Psoas muscle (tissue), 8 donors: ENCODE data around the gene SUGP2. TPM values are rescaled to one million over a fixed set of nuclear protein-coding genes. Genes with fewer than 3 reads are reported as not detected.
A peak's percentile ranks its signal among the peaks of the same experiment; 100 is the strongest.

Source experiments
- ATAC-seq, 4 donors: fragments of 200-7000 bp; cut with Tn5 transposase; one replicate each; pipeline ENCODE4 v1.9.1; 2020; ENCODE audit warnings: moderate library complexity in 3 of 4, mild to moderate bottlenecking in 2 of 4
- DNase-seq, 2 donors: peaks; one replicate each; pipeline ENCODE4 v3.0.0-alpha.2; 2020
- H3K27ac ChIP-seq: fragments of 200-600 bp; one replicate; pipeline ENCODE4 v1.8.0; 2022
- H3K27me3 ChIP-seq, 3 donors: fragments of 200-600 bp in 1 of 3; one replicate each; pipeline versions ENCODE4 v1.6.1 to v1.8.0; 2013 to 2022; ENCODE audit warnings: low read length in 2 of 3, mild to moderate bottlenecking in 2 of 3, moderate library complexity in 1 of 3; ENCODE audit not compliant: insufficient read depth in 3 of 3
- H3K36me3 ChIP-seq, 2 donors: fragments of 200-600 bp in 1 of 2; one replicate each; pipeline versions ENCODE4 v1.6.1 to v1.8.0; 2013 to 2022; ENCODE audit warnings: low read depth in 1 of 2, mild to moderate bottlenecking in 1 of 2, moderate library complexity in 1 of 2; ENCODE audit not compliant: insufficient read depth in 1 of 2
- H3K4me1 ChIP-seq: fragments of 200-600 bp; one replicate; pipeline ENCODE4 v1.8.0; 2022
- H3K4me3 ChIP-seq: fragments of 200-600 bp; one replicate; pipeline ENCODE4 v1.8.0; 2022; ENCODE audit warnings: mild to moderate bottlenecking
- H3K9me3 ChIP-seq: fragments of 200-600 bp; one replicate; pipeline ENCODE4 v1.8.0; 2022
- WGBS, 3 donors: extraction: QIAGEN DNeasy Blood & Tissue Kit; methylation state at CpG; one replicate each; pipeline versions ENCODE4 v1.1.6 to v1.1.7; 2013; 5-methylcytosine and 5-hydroxymethylcytosine counted together
- intact Hi-C, 2 donors: fragments of 100-400 bp; cut with DNase I; formaldehyde crosslinking; loops; one replicate each; pipeline versions ENCODE4 v1.11.0 to v1.14.2; 2022
- polyA plus RNA-seq, 3 donors: library from polyadenylated mRNA; stranded (reverse); fragments of 200-250 nt; gene quantifications; one replicate each; pipeline ENCODE4 v1.2.3, GENCODE V29; 2013
- total RNA-seq, 4 donors: library from RNA; stranded (reverse); fragmentation: NEBNext Ultra II Directional in 2 of 4; extraction: Animal tissue kit (Norgen Biotek cat#: 25700) in 2 of 4; gene quantifications; one replicate each; pipeline versions ENCODE4 v1.2.1 to v1.2.4, GENCODE V29; 2021 to 2023
- TF ChIP-seq, protein P1 (sequence below): fragments of 200-600 bp; IDR thresholded peaks from one replicate; pipeline ENCODE4 v1.8.0; 2022; ENCODE audit warnings: antibody characterized with exemption
- donor health status: healthy with polysubstance abuse.
- donor health status: DM: no; HTN: no; CAD: no; lungs with moderate emphysema.
- donor health status: Bipolar disorder and iron deficiency.
- donor health status: healthy.
- donor health status: DM: yes; HTN: yes; CAD: no.
- donor health status: DM: no; HTN: no; CAD: no.
- donor health status: DM: no; HTN: no; CAD: no.
- donor health status: DM: yes; HTN: yes; CAD: no.

SUGP2 gene
- total and polyA plus RNA-seq, 7 donors = 31.8 to 53.3 (median 43.9) TPM

DNA sequence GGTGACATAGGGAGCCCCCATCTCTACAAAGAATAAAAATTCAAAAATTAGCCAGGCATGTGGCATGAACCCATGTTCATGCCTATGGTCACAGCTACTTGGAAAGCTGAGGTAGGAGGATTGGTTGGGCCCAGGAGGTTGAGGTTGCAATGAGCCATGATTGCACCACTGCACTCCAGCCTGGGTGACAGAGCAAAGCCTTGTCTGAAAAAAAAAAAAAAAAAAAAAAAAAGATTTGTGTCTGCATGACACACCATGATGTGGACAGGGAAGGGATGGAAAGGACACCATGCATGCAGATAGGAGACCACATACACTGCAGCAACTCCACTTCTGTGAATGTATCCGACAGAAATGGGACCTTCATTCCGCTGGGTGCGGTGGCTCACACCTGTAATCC is 58.3 kb downstream of the SUGP2 start:
- TF ChIP-seq, protein P1, sequence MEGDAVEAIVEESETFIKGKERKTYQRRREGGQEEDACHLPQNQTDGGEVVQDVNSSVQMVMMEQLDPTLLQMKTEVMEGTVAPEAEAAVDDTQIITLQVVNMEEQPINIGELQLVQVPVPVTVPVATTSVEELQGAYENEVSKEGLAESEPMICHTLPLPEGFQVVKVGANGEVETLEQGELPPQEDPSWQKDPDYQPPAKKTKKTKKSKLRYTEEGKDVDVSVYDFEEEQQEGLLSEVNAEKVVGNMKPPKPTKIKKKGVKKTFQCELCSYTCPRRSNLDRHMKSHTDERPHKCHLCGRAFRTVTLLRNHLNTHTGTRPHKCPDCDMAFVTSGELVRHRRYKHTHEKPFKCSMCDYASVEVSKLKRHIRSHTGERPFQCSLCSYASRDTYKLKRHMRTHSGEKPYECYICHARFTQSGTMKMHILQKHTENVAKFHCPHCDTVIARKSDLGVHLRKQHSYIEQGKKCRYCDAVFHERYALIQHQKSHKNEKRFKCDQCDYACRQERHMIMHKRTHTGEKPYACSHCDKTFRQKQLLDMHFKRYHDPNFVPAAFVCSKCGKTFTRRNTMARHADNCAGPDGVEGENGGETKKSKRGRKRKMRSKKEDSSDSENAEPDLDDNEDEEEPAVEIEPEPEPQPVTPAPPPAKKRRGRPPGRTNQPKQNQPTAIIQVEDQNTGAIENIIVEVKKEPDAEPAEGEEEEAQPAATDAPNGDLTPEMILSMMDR = no peak
- intact Hi-C loops = no loop called here
- 95 to 100% (median 96%) methylated on average over 3 of the region's 3 CpGs for WGBS, 3 donors

DNA sequence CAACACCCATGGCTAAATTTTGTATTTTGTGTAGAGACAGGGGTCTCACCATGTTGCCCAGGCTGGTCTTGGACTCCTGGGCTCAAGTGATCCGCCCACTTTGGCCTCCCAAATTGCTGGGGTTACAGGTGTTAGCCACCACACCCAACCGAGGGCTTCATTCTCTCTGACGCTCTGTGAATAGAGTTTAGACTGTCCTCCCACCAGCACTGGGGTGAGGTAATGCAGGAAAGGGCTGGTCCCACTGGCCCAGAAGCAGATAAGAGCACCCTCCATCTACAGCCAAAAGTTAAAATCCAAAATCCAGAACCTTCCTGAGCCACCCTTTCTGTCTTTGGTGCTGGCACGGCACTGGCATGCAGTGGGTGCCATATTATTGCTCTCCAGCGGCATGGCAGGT is 60.5 kb downstream of the SUGP2 start:
- Histone ChIP-seq H3K27ac (peak overlapping the region; percentile 50), H3K4me1 (no peaks in the 10 kb centered on the region), H3K27me3 (no peaks in the 10 kb centered on the region), H3K9me3 (no peaks in the 10 kb centered on the region), H3K36me3 (no peaks in the 10 kb centered on the region), H3K4me3 (no peak overlapping the region)
- DNase-seq (no peak), ATAC-seq (no peak)
- WGBS, 3 donors = 75 to 80% (median 77%) methylated on average over 5 of the region's 5 CpGs
- intact Hi-C loops = no loop called here
- TF ChIP-seq, protein P1 = no peak

More for the DNA sequence above, 58.3 kb downstream of the SUGP2 start:
- Histone ChIP-seq H3K27ac (no peak overlapping the region), H3K36me3 (no peaks in the 10 kb centered on the region), H3K4me1 (no peaks in the 10 kb centered on the region), H3K9me3 (no peaks in the 10 kb centered on the region), H3K4me3 (no peak overlapping the region), H3K27me3 (no peaks in the 10 kb centered on the region)
- ATAC-seq = no peak
- DNase-seq = no peak

DNA sequence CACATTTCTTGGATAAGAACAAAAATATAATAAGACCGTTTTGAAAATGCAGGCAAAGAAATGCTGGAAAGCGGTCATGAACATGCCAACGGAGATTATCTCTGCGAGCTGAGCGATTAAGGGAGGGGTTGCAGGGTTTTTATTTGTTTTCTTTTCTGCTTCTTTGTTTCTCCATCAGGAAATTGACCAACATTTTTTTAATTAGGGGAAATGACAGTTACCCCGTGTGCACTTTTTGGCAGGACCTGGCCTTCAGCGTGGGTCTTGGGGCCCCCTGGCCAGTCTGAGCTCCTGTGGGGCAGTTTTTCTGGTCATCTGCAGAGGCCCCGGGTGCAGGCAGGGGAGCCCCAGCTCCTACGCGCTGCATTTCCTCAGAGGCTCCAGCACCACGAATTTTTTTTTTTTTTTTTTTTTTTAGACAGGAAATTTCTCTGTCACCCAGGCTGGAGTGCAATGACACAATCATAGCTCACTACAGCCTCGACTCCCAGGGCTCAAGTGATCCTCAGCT is 61.0 kb downstream of the SUGP2 start:
- WGBS, 3 donors = 29 to 40% (median 34%) methylated on average over 12 of the region's 12 CpGs
- Histone ChIP-seq H3K36me3 (no peaks in the 10 kb centered on the region), H3K27ac (peak overlapping the region; percentile 50), H3K4me3 (no peak overlapping the region), H3K4me1 (no peaks in the 10 kb centered on the region), H3K27me3 (no peaks in the 10 kb centered on the region), H3K9me3 (no peaks in the 10 kb centered on the region)
- intact Hi-C loops = no loop called here
- TF ChIP-seq, protein P1 = no peak
- no peak for ATAC-seq
- no peak for DNase-seq

DNA sequence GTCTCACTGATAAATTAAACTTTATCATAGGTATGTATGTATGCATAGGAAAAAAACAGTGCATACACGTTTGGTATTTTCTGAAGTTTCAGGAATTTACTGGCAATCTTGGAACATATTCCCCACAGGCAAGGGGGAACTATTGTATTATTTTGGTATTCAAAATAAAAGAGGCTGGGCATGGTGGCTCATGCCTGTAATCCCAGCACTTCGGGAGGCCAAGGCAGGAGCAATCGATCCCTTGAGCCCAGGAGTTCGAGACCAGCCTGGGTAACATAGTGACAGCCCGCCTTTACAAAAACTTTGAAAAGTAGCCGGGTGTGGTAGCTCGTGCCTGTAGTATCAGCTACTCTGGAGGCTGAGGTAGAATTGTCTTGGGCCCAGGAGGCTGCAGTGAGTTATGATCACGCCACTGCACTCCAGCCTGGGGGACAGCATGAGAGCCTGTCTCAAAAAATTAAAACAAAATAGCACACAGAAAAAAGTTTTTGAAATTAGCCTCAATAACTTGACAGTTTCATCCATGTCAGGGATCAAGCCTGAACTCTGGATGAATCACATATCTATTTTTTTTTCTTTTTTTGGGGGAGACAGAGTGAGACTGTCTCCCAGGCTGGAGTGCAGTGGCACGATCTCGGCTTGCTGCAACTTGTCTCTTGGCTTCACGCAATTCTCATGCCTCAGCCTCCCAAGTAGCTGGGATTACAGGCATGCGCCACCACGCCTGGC is 63.2 kb downstream of the SUGP2 start:
- 61 to 69% (median 64%) methylated on average over 13 of the region's 13 CpGs for WGBS, 3 donors
- DNase-seq = no peak
- Histone ChIP-seq H3K9me3 (no peaks in the 10 kb centered on the region), H3K4me3 (no peak overlapping the region), H3K36me3 (no peaks in the 10 kb centered on the region), H3K27ac (peak overlapping the region; percentile 6), H3K27me3 (no peaks in the 10 kb centered on the region), H3K4me1 (no peaks in the 10 kb centered on the region)
- intact Hi-C loops = no loop called here
- ATAC-seq = no peak
- TF ChIP-seq, protein P1 = no peak
